GM21367 (cell line): ENCODE measurements around the gene NLK.

Source experiments
- ATAC-seq: cut with Tn5 transposase; IDR thresholded peaks from one replicate; pipeline ENCODE4 v1.9.1; 2021; ENCODE audit not compliant: unreplicated experiment

Gene NLK

DNA sequence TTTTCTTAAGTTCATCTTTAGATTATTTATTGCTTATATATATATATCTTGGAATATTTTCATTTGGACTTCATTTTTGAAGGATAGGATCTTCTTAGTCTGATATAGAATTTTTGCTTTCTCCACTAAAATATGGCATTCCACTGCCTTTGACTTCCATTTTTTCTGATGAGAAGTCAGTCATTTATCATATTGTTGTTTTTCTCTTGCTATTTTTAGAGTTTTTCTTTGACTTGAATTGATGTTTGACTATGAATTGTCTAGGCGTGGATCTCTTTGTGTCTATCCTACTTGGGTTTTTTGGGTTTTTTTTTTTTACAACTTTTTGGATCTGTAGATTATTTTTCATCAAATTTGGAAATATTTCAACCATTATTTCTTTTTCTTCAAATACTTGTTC lies 67.7 kb downstream of the NLK start:
- ATAC-seq: no peak

DNA sequence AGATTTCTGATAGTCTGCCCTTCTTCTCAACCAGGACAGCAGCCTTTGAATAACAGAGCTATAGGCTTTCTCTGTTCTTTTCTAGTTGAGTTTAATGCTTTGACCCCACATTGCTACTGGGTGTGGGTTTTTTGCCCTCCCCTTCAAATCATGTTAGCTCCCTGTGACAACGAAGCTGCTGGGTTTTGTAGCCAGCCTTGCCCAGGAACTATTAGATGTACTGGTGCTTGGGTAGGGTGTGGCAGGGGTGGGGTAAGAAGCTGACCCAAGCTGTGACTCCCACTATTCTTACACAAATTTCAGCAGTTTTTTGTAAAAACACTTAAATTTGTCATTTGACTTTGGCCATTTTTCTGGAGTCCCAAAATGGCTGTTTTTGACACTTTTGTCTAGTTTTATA lies 69.7 kb downstream of the NLK start:
- no peak for ATAC-seq

DNA sequence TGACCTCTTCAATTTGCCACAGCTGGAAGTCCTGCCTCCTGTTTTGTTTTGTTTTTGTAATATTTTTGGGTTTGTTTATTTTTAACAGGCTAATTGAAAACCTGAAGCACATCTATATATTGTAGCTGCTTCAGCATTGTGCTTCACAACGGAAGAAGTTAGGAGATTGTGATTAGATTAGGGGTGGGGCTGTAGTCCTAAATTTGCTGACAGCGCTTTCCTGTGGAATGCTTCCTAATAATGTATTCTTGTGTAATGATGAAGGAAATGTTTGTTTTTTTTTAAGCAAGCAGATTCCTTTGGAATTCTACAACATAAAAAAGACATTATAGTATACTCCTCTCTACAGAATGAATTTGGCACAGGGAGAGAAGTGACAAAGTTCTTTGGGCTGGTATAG lies 70.1 kb downstream of the NLK start:
- no peak for ATAC-seq

DNA sequence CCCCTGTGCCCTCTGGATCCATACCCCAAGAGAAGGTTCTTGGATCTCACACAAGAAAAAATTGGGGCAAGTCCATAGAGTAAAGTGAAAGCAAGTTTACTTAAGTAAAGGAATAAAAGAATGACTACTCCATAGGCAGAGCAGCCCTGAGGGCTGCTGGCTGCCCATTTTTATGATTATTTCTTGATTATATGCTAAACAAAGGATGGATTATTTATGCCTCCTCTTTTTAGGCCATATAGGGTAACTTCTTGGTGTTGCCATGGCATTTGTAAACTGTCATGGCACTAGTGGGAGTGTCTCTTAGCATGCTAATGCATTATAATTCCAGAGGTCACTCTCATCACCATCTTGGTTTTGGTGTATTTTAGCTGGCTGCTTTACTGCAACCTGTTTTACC lies 70.8 kb downstream of the NLK start:
- ATAC-seq: no peak

DNA sequence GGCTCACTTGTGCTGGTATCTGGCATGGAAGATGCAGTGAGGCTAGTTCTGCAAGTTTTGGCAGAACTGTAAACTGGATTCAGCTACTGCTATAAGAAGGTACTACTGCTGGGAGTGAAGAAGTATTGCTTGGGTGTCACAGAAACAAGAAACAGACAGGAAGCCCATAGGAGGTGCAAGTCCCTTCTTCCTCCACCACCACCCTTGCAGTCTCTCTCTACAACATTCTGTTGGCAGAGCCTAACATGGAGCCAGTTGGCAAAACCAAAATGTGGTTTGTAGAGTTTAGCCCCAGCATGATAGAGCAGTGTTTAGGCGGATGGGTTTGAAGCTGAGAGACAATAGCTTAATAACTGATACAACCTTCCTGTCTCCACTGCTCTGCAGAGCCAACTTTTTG lies 72.6 kb downstream of the NLK start:
- no peak for ATAC-seq

DNA sequence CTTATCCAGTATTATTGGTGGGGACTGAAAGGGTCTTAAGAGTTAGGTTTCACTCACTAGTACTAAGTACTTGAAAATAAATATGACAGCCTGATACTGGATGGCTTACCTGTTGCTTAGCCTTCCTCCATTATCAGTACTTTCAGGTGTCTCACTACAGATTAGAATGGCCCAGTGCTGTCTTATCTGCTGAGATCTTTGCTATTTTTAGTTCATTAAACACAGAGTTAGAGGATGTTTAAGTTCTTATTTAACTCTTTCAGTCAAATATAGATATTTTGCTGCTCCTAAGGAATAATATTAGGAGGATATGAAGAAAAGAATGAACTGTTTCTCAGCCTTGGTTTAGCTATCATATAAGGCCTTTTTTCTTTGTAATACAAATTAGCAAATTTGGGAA lies 74.8 kb downstream of the NLK start:
- ATAC-seq: no peak

DNA sequence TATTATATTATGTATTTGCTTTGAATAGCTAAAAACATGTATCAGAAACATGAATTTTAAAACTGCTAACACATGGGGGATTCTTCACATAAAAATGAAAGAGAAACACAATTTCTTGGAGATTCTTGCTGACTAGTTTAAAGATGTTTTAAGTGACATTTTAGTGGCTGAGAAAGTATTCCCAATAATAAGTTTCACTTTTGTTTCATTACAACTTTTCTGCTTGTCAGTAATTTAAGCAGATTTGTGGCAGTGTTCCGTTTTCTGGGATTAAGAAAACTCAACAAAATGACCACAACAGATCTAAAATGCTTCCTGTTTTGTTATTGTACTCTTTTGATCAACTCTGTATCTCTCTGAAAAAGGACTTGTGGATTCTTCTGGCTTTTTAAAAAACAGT lies 75.9 kb downstream of the NLK start:
- ATAC-seq: no peak

DNA sequence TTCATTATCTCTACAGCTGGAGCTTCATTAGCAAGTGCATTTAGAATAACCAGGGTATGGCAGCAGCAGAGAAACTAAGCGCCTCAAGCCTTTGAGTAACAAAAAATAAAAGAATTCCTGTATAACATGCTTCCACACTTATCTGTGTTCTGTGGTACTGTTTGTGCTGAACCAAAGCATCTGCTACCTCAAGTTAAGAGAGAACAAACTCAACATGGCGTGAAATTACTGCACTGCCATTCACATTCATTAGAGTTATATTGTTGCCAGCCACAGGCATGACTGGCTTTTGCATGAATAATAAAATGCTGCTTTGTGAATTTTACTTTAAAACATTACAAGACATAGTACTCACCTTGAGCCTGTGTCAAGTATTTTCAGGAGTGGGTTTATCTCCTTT lies 76.6 kb downstream of the NLK start:
- no peak for ATAC-seq

DNA sequence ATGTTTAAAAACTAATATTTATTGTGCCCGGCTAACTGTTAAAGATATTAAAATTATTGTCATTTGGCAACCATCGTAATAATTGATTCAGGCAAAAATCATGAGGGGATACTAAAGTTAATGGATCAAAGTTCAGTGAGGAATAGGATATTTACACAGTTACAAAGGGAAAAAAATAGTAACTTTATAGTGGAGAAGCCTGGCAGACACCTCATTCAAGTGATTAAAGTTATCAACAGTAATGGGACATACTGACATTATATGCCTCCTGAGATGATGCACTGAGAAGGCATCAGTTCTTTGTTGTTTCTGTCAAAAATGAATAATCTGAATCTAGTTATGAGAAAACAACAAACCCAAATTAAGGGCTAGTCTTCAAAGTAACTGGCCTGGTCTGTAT lies 77.1 kb downstream of the NLK start:
- ATAC-seq: no peak

DNA sequence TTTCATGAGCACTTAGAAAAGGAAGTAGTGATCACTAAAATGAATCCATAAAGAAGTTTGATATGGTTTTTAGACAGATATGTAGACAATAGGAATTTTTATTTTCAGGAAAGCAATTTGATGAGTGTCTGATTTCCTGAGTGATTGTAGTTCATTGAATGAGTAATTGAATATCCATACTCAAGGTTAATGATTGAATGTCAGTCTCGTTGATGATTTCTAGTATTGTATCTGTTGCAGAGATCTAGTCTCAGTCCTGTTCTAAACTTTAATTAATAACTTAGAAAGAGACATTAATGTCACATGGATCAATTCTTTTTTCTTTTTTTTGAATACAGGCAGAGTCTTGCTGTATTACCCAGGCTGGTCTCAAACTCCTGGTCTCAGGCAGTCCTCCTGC lies 78.3 kb downstream of the NLK start:
- no peak for ATAC-seq

DNA sequence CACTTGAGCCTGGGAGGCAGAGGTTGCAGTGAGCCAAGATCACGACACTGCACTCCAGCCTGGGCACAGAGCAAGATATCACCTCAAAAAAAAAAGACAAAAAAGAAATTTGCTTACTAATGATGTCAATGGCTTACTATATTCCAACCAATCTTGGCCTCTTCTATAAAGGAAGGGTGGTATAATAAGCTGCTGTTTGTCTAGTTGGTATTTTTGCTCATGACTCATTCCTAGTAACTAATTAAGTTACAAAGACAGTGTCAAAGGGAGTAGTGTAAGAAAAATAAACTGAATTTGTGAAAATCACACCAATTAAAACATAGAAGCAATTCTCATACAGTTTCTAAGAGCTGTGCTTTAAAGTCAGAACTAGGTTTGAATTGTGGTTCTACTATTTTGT lies 82.5 kb downstream of the NLK start:
- no peak for ATAC-seq

DNA sequence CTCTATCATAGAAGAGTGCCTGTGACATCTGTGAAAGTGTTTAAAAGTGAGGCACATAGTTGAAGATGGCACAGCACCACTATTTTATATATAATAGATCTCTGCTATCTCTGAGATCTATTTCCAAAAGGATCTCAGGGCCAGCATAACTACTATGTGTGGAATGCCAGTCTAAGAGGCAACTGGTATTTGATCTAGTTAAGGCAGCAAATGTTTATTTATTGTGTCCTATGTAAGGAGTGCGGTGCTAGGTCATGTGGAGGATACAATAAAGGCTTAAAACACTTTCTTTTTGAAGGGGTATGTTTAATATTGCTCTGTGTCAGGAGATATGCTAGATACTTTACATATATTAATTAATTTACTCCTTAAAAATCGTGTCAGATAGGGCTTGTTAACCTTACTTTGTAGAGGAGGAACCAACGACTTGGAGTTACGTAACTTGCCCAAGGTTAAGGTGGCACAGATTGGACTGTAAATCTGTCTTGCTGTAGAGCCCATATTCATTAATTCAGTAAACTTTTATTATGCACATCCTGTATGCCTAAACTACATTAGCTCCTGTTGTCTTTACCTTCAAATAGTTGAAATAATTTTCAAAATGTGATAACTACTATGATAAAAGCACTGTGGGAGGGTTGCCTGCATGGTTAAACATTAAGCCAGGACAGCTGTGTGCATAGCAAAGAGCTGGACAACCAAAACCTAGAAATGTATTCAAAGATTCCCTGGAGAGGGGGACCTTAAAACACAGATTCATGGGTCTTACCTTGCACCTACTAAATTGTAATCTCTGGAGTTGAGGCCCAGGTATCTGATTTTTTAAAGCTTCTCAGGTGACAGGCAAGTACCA lies 83.3 kb downstream of the NLK start:
- no peak for ATAC-seq

DNA sequence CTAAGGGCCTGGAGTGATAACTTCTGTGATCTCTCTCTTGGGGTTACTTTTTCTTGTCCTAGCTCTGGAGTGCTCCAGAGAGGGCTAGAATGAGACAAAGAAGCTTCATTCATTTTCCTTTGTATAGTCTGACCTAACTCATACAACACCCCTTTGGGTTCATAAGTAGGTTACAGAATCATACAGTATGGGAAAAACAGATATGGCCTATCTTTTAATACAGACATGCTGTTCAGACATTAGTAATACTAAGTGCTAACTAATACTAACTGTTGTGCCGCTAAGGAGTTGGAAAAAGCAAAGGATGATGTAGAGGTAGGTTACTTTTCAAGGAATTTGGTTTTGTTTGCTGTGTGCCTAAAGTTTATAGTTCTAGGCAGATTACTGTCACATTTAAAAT lies 84.7 kb downstream of the NLK start:
- ATAC-seq: no peak

DNA sequence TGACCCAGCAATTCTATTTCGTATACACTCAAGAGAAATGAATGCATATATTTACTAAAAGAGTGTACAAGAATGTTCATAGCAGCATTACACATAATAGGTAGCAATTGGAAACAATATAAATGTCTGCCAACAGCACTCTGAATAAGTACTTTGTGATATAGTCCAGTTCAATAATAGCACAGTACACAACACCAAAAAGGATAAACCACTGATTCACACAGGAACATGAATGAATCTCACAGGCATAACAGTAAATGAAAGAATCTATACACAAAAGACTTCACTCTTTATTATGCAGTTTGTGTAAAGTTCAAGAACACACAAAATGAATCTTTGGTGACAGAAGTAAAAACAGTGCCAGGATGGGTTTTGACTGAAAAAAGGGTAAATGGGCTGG lies 86.3 kb downstream of the NLK start:
- ATAC-seq: no peak

DNA sequence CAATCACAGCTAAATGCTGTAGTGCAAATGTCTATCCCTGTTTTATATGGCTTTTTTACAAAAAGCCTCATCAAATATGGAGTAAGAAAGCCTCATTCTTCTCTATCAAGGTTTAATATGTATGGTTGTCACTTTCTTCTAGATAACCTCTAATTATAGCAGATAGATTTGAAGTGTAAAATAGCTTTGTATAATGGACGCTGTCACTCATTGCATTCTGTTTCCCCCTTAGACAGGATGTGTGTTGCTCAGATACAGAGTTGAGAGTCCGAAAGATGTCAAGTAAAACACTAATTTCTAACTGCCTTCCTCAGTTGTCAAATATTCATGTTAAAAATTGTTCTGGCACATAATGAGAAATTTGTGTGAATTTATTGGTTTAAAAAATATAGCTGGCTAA lies 88.0 kb downstream of the NLK start:
- ATAC-seq: no peak

DNA sequence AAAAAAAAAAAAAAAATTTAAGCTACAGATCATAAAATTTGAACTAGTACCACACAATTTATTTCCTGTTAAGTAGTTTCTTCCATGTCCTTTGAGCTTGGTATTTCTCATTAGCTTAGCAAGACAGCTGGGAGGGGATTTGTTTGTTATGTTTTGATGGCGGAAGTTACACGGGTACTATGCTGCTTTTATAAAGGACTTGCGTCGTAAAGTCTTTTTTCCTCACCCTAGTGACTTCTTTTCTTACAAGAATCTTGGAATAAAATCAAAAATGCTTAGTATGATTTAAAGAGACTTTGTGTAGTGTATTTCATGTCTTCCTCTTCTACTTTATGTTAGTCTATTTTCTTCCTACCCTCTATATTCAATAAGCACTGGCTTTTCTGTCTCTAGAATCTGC lies 89.1 kb downstream of the NLK start:
- ATAC-seq: no peak

DNA sequence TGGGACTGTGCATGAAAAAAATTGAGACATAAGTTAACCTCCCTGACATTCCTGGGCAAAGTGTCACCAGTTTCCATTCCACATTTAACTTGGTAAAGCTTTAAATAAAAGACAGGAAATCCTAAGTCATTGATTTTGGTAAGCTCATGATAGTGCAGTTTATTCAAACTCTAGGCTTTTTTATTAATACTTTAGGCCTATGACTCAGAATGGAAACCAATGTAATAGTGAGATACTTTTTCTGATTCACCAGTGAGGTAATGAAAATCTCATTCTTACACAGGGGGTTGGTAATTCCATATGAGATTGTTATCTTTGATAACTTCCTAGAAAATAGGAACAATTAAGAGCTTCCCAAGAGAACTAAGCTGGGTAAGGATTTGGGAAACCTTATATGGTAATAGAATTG lies 91.1 kb downstream of the NLK start:
- ATAC-seq: no peak

DNA sequence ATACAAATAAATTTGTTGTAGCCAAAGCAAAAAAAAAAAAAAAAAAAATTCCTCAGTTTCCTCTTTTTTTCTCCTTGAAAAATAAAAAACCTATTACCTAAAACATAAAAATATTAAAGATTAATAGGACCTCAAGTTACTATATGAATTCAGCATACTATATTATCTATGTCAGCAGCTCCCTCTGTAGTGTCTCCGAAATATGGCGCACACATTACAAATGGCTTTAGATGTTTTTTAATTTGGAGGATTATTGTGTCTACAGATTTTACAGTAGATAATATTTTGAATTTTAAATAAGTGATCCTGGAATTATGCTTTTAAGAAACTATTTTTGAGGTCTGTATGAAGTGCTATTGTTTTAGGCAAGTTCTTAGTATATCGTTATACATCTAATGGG lies 94.4 kb downstream of the NLK start:
- no peak for ATAC-seq

DNA sequence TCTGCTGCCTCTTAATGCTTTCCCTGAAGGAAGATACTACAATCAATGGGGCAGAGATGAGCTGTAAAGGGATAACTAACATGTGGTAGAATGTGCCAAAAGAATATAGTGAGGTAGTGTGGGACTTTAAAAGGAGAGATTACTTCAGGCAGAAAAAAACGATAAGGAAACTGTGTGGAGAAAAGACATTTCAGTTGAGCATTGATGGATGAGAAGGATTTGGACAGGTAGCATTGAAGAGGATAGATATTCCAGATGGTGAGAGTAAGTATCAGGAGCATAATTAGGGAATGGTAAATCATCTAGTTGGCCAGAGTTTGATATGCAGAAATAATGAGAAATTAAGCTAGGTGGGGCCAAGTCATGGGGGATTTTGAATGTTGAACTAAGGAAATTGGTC lies 97.3 kb downstream of the NLK start:
- no peak for ATAC-seq

DNA sequence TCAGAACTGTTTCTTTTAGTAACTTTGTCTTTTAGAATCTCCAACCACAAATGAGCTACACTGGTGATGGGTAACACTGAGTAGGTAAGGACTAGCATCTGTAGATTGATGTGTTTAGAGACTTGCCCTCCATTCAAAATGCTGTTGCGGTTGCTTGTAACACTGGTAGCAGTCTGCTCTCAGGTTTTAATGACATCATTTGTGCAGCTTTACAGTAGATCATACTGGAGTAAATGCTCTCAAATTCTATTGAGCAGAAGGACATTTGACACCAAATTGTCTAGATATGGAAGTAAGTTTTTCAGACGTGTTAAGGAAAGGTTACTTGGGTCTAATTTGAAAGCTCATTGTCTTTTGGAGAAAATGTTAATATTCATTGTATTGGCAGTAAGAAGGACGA lies 98.8 kb downstream of the NLK start:
- no peak for ATAC-seq

DNA sequence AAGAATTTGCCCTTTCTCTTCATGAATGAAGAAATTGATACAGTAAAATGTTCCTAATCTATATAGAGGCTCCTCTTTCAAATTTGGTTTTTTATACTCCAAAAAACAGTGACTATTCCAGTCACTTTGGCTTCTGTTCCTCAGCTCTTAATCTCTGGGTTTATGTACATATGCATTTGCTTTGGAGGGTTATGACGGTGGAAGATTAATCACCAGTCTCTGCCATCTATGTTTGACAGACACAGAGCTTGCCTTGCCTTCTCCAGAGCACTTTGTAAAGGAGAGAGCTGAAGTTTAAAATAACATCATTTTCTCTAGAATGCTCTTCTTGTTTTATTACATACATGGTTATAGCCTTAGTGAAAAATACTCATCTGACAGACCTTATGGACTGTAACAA lies 99.3 kb downstream of the NLK start:
- ATAC-seq: no peak

DNA sequence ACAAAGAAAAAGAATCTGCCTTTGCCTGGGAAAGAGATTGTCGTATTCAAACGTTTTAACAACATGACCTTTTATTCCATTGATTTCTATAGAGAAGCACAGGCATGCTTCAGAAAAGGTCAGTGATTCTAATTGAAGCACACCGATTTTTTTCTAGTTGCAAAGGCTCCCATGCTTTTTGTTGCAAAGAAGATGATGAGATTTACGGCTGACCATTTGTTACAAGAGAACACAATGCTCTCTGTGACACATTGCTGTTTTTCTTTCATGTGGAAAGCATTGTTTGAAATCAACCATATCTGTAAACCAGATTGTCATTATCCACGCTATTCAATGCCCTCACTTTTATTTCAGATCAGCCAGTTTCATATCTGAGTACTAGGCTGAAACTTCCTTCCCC lies 99.8 kb downstream of the NLK start:
- ATAC-seq: no peak

DNA sequence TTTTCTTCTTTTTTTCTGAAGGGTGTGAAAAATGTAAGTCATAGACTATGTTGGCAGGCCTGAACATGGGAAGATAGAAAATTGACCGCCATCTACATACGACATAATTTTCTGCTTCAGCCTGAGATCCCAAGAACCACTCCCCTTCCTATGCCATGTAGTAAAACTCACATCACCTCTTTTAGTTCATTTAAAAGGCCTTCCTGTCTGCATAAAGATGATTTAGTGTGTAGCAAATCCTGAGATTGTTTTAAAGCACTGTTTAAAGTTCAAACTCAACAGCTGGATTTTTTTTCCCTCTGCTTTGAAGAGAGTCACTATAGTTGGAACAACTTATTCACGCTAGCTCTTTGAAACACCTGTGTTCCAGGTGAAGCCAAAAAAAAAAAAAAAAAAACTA lies 101.5 kb downstream of the NLK start:
- ATAC-seq: no peak
